ENCODE measurements around the gene SHC1.
"Not testable (repeated sequence)": the region's sequence is repeated elsewhere in the genome, so short reads cannot be mapped to it uniquely, and the experiment has no call there.

SHC1 gene

GRCh38 chr1:154995301-154995983 lies 24.9 kb upstream of the SHC1 start:
- peak; percentile 80 for DNase-seq (ENCODE audit: low spot score)

DNA sequence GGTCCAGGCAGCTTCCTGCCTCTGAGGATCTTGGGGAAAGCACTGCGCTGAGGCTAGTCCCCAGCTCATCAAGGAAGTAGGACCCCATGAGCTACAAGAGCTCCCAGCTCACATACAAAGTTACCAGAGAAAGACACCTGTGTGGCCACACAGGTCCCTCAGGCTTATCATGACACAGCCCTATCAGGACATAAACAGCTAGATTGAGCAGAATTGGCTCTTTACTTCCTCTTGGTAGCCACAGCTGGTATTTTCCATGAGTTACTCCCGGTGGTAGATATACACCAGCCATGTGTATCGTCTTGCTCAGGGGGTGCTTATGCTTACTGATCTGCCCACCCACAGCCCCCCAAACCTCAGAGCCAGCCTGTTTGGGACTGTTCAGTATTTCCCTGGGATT lies 24.0 kb upstream of the SHC1 start:
- no peak for DNase-seq (ENCODE audit: low spot score)

DNA sequence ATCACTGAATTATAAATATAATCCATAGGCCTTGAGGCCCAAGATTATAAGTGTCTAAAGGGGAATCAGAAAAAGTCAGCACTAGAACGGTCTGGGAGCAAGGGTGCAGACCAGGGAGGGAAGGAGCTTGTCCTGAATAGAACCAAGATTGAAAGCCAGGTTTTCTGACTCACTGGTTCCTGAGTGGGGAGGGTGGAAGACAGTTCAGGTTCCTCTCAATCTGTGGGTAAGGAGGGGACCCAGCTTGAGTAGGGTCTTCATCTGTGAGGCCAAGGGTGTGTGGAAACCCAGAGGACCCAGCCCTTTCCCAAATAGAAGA lies 23.7 kb upstream of the SHC1 start:
- no peak for DNase-seq (ENCODE audit: low spot score)

DNA sequence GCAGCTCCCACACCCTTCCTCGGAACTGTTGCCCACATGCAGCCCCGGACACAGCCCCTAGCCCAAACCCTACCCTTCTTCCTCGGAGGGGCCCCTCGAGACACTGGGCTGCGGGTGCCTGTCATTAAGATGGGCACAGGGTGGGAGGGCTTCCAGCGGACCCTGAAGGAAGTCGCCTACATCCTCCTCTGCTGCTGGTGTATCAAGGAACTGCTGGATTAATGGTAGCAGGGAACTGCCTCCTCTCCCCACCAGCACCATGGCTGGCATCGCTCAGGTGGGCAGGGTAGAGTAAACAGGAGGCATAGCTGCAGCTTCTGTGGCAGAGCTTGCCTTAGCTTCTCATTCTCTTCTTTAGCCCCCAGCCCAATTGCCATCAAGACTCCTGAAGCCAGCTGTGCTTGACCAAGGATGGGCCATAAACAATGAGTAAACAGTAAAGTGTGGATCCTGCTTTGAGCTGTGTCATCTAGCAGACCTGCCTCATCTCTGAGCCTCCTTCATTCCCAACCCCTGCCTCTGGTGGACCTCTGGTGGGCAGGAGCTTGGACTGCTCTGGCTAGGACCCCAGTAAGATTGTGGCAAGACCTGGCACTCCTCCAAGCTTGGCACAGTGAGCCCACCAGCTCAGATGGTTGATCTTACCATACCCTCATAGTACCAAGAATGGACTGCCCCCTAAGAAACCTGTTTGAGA lies 23.2 kb upstream of the SHC1 start, which contains the start of gene LENEP:
TSS of gene LENEP (plus strand) at position 15 of the 697 bp plus-strand sequence. CDS start at position 37, 22 bp downstream.
- no peak for DNase-seq (ENCODE audit: low spot score)

DNA sequence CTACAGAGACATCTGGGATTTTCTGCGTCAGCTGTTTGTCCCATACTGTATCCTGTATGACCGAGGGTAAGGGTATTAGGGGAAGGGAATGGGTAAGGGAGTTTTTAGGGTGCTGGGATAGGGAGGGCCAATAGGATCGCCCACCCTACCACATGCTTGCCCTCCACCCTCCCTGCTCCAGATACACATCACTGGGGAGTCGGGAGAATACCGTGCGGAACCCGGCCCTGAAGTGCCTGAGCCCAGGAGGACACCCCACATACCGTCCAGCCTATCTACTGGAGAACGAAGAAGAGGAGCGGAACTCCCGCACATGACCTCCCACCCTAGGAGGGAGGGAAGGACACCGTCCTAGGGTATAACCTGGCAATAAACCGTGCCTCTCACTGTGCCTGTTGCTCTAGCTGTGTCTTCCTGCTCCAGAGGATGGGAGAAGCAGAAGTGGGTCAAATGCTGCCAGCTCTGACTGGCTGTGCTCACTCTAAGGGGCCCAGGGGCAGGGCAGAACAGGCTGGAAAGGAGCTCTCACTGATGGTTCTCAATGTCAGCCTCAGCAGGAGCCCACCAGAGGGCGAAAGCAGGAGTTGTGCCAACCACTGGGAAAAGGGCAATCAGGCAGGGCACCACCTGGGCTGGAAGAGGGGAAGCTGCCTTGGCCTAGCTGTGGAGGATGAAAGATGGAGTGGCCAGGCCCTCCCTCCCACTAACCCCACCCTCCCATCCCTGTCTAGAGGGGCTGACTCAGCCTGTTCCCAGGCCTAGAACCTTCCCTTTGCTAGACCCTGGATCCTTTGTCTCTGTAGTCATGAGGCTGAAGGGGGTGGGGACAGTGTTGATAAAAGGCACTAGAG lies 22.4 kb upstream of the SHC1 start:
- DNase-seq (ENCODE audit: low spot score): no peak

DNA sequence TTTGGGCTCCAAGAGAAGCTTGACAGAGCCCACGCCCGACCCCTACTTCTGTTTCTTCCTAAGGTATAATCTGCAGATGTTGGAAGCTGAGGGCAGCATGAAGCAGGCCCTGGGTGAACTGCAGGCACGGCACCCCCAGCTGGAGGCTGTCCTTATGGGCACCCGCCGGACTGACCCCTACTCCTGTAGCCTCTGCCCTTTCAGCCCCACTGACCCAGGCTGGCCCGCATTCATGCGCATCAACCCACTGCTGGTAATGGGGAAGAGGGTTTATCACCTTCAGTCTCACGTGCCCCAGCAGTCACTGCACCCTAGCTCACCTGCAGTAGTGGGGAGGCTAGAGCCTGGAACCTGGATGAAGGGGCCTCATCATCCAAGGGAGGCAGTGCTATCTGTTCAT lies 19.7 kb upstream of the SHC1 start:
- no peak for DNase-seq (ENCODE audit: low spot score)

DNA sequence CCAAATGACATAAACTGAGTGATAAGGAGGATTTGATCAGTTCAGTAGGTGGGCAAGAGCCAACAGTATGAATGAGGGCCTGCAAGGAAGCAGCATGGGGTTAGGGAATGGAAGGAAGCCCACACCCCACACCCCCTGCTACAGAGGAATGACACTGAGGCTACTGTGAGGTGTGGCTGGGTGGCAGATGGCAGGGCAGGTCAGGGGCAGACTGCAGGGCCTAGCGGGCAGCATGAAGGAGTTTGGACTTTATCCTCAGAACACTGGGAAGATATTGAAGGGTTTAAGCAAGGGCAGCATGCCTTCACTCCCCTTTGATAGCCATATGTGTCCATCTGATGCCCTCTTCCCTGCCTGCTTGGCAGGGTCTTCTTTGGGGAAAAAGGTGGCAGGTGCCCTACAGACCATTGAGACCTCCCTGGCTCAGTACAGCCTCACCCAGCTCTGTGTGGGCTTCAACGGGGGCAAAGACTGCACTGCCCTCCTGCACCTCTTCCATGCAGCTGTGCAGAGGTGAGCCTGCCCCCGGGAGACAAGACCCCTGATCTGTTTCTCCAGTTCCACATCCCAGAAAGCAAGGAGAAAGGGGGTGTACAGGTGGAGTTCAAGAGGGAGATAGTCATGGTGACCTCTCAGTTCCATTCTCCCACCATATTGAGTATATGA lies 18.8 kb upstream of the SHC1 start:
- no peak for DNase-seq (ENCODE audit: low spot score)

DNA sequence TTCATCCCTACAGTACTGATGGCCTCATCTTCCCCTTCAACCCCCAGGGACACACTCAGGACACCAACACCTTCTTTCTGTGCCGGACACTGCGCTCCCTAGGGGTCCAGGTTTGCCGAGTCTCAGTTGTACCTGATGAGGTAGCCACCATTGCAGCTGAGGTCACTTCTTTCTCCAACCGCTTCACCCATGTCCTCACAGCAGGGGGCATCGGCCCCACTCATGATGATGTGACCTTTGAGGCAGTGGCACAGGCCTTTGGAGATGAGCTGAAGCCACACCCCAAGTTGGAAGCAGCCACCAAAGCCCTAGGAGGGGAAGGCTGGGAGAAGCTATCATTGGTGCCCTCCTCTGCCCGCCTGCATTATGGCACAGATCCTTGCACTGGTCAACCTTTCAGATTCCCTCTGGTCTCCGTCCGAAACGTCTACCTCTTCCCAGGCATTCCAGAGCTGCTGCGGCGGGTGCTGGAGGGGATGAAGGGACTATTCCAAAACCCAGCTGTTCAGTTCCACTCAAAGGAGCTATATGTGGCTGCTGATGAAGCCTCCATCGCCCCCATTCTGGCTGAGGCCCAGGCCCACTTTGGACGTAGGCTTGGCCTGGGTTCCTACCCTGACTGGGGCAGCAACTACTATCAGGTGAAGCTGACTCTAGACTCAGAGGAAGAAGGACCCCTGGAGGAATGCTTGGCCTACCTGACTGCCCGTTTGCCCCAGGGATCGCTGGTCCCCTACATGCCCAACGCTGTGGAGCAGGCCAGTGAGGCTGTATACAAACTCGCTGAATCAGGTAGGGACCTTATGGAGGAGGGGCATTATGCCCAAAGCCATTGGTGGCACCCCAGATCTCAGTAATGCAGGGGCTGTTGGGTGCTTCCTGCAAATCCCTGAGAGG lies 17.8 kb upstream of the SHC1 start:
- DNase-seq (ENCODE audit: low spot score): no peak

DNA sequence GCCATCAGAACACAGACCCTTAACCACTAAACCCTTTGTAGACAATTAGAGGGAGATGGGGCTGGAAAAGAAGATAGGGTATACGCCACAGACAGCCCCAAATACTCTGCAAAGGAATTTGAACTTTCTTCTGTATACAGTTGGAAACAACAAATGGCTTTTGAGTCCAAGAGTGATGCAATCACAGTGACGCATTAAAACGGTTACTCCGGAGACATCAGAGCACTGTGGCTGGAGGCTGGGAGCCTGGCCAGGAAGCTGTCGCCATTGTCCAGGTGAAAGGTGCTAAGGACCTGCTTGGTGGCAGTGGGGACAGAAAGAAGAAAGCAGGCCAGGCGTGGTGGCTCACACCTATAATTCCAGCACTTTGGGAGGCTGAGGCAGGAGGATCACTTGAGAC lies 16.8 kb upstream of the SHC1 start:
- DNase-seq (ENCODE audit: low spot score): no peak

DNA sequence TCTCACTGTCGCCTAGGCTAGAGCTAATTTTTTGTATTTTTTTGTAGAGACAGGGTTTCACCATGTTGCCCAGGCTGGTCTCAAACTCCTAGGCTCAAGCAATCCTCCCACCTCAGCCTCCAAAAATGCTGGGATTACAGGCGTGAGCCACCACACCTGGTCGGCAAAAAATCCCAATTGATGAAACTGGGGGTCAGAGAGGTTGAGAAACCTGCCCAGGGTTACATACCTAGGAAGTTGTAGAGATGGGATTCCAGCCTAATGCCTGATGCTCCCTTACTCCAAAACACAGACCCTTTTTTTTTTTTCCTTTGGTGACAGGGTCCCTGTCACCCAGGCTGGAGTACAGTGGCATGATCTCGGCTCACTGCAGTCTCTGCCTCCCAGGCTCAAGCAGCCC lies 16.2 kb upstream of the SHC1 start:
- DNase-seq (ENCODE audit: low spot score): not testable (repeated sequence)

DNA sequence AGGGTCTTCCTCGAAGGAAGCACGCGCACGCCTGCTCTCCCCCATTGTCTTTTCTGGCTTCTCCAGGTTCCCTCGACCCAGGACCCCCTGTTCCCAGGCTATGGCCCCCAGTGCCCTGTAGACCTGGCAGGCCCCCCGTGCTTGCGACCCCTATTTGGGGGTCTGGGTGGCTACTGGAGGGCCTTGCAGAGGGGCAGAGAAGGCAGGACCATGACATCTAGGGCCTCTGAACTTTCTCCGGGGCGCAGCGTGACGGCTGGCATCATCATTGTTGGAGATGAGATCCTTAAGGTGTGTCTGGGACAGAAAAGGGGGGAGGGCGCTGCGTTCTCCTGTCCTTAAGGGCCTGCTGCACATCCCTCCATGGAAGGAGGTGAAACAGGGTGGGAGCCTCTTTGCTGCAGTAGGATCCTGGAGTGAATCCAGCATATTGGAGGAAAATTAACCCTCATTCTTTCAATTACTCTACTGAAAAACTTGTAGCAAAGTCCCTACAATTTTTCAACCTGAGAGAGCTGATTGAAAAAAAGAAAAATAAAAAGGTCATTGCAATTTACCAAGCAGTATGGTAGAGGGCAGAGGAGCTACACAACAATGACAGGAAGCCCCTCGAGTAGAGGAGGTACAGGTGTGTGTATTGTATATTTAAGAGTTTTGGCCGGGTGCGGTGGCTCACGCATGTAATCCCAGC lies 13.4 kb upstream of the SHC1 start:
- no peak for DNase-seq (ENCODE audit: low spot score)

DNA sequence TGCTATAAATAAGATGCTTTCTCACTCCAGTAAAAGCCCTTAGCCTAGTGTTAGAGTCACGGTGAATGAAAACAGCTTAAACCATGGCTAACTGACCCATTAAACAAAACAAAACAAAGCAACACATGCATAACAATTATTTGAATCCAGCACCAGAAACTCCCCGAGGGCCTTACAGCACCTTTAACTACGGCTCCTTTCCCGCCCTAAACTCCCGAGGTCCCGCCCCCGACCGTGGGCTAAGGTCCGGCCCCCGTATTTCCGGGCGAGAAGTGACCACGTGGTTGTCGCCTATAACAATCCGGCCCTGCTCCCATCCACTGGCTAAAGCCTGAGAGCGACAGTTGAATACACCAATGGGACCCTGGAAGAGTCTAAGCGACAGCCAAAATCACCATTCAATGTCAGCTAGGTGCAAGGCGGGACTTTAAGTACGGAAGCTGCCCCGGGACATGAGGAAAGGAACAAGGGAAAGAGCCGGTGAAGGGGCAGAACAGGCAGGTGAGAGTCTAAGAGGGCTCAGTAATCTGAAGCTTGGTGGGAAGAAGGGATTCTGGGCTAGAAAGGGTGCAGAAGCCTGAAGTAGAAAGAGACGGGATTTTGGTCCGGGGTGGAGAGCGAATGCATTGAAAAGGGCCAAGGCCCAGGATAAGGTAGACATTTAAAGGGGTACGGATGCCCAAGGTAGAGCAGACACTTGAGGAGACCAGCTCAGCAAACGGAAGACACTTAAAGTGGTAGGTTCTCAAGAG lies 12.5 kb upstream of the SHC1 start, which contains the start of gene FLAD1:
TSS of gene FLAD1 (plus strand) at position 448 of the 752 bp plus-strand sequence. CDS start 351 bp downstream, outside the sequence.
- DNase-seq (ENCODE audit: low spot score): peak; percentile 97

DNA sequence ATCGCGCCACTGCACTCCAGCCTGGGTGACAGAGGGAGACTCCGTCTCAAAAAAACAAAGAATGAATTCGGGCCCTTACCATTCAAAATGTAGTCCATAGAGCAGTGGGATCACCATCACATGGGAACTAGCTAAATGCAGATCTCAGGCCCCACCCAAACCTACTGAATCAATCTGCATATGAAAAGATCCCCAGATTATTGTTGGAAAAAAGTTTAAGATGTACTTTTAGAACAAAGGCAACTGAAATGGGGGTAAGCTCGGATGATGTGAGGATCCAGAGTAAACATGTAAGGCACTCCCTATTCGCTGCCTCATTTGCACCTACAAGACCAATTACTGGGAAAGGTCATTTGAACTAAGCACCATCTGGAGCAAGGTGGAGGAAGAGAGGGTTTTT lies 11.8 kb upstream of the SHC1 start:
- no peak for DNase-seq (ENCODE audit: low spot score)

DNA sequence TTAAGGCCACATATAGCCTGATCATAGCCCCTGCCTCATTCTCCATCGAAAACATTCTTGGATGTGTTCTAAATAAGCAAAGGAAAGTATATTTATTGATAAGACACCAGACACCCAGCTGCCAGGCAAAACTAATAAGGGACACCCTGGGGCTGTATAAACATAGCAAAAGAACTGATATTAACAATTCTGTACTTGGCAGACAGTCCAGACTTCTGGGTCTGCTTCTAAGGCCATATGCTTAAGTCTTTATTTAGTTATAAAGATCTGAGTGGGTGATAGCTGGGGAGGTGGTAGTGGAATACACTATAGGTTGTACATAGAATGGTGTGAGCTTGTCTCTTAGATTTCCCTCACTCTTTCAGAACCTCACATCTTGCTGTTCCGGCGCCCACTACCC lies 7.8 kb upstream of the SHC1 start:
- DNase-seq (ENCODE audit: low spot score): no peak

DNA sequence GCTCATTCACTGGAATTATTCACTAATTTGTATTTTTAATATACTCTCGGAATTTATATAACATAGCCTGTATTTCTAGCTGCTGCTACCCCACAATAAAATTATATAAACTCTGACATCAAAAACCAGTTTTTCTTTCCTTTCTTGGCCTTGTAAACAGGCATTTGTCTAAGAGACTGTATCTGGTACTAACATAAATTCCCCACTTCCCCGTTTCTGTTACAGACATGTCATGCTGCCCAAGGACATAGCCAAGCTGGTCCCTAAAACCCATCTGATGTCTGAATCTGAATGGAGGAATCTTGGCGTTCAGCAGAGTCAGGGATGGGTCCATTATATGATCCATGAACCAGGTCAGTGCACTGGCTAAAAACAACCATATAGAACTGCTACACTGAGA lies 7.2 kb upstream of the SHC1 start:
- DNase-seq (ENCODE audit: low spot score): not testable (repeated sequence)

GRCh38 chr1:154975409-154976059 lies 5.0 kb upstream of the SHC1 start:
- DNase-seq (ENCODE audit: low spot score): no peak

DNA sequence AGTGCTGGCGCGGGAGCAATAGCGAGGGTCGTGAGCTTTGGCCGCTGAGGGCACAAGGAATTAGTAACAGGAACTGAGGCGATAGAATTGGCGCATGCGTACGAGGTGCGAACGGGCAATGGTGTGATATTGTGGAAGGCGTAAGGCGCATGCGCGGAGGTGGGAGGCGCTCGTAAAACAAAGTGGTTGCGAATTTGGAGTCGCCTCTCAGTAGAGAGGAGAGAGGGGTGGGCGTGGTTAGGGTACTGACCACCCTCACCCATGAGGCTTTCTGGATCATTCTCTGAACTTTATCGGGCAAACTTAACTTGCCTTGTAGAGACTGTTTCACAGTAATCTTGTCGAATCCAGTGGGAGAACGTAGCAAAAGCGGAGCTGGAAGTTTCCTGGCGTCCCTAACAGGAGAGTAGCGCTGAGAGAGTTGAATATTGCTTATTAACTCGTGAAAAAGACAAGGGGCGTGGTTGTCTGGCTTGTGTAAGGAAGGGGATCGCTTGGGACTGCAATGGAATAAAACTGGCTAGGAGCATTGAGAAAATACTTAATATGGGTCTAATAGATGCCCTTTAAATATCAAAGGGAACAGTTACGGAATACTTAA lies 4.4 kb upstream of the SHC1 start:
- peak; percentile 92 for DNase-seq (ENCODE audit: low spot score)

GRCh38 chr1:154974102-154974807 lies 3.7 kb upstream of the SHC1 start, which contains the start of gene CKS1B:
Gene CKS1B (plus strand): TSS chr1:154974681. CDS start chr1:154974746, 65 bp downstream.
- peak; percentile 91 for DNase-seq (ENCODE audit: low spot score)

Data from AG20443 (cell line).